Natural killer cell (primary cell): ENCODE data around the gene TMX4. TPM values are rescaled to one million over a fixed set of nuclear protein-coding genes. Genes with fewer than 3 reads are reported as not detected.
A peak's percentile ranks its signal among the peaks of the same experiment; 100 is the strongest.

Experiments
- ATAC-seq, 3 donors: fragments of 150-1000 bp in 2 of 3; fragments of 200-7000 bp in 1 of 3; cut with Tn5 transposase; 1 replicate in 1 of 3; 2 replicates in 2 of 3; pipeline ENCODE4 v1.10.0; 2021; ENCODE audit warnings: mild to moderate bottlenecking in 2 of 3, moderate library complexity in 2 of 3
- DNase-seq, 2 donors: peaks; one replicate each; pipeline versions ENCODE4 v3.0.0 to v3.0.0-alpha.2; 2013 to 2021; ENCODE audit warnings: mixed read lengths in 1 of 2
- H3K27ac ChIP-seq: one replicate; pipeline ENCODE4 v1.5.1; 2013; ENCODE audit warnings: mild to moderate bottlenecking, low read length
- H3K27me3 ChIP-seq: one replicate; pipeline ENCODE4 v1.6.1; 2013; ENCODE audit warnings: low read length; ENCODE audit not compliant: control insufficient read depth, insufficient read depth
- H3K36me3 ChIP-seq: one replicate; pipeline ENCODE4 v1.6.1; 2013; ENCODE audit warnings: low read length; ENCODE audit not compliant: control insufficient read depth, insufficient read depth
- H3K4me1 ChIP-seq: one replicate; pipeline ENCODE4 v1.6.1; 2013; ENCODE audit warnings: low read length; ENCODE audit not compliant: control insufficient read depth, insufficient read depth
- H3K4me3 ChIP-seq: one replicate; pipeline ENCODE4 v1.5.1; 2013; ENCODE audit warnings: low read length
- H3K9me3 ChIP-seq: one replicate; pipeline ENCODE4 v1.6.1; 2013; ENCODE audit warnings: low read length; ENCODE audit not compliant: control insufficient read depth, insufficient read depth
- H3K27ac Mint-ChIP-seq, 2 donors: one replicate each; pipeline ENCODE4 v1.8.0; 2022; ENCODE audit warnings: mild to moderate bottlenecking in 2 of 2, mixed read lengths in 2 of 2, moderate library complexity in 1 of 2
- H3K27me3 Mint-ChIP-seq, 2 donors: one replicate each; pipeline ENCODE4 v1.8.0; 2022; ENCODE audit warnings: low read depth in 2 of 2, mixed read lengths in 2 of 2
- H3K36me3 Mint-ChIP-seq: one replicate; pipeline ENCODE4 v1.8.0; 2022; ENCODE audit warnings: mixed read lengths
- H3K4me1 Mint-ChIP-seq, 2 donors: one replicate each; pipeline ENCODE4 v1.8.0; 2022; ENCODE audit warnings: mixed read lengths in 2 of 2
- H3K4me3 Mint-ChIP-seq: one replicate; pipeline ENCODE4 v1.8.0; 2022; ENCODE audit warnings: mild to moderate bottlenecking, moderate library complexity, mixed read lengths
- H3K9me3 Mint-ChIP-seq, 2 donors: one replicate each; pipeline ENCODE4 v1.8.0; 2022; ENCODE audit warnings: mixed read lengths in 2 of 2
- WGBS: methylation state at CpG from one replicate; pipeline ENCODE4 v1.1.7; 2013; ENCODE audit warnings: missing lambda C conversion rate; ENCODE audit not compliant: insufficient coverage; 5-methylcytosine and 5-hydroxymethylcytosine counted together
- intact Hi-C: fragments of 100-400 bp; cut with micrococcal nuclease; formaldehyde crosslinking; loops from one replicate; pipeline ENCODE4 v1.14.2; 2022
- total RNA-seq, 4 donors: library from RNA; stranded (reverse); fragments of 120-200 nt in 1 of 4; gene quantifications; one replicate each; pipeline versions ENCODE4 v1.2.3 to v1.2.4, GENCODE V29; 2013 to 2022
- TF ChIP-seq, protein P1 (sequence below): fragments of 200-600 bp; IDR thresholded peaks from one replicate; pipeline ENCODE4 v1.8.0; 2022; ENCODE audit warnings: antibody characterized with exemption

TMX4 gene
- total RNA-seq, 3 donors from 2014 or later (not counting 1 experiment from before 2014, with no cell fraction given), result 94.4 to 97.9 (median 94.5) TPM

DNA sequence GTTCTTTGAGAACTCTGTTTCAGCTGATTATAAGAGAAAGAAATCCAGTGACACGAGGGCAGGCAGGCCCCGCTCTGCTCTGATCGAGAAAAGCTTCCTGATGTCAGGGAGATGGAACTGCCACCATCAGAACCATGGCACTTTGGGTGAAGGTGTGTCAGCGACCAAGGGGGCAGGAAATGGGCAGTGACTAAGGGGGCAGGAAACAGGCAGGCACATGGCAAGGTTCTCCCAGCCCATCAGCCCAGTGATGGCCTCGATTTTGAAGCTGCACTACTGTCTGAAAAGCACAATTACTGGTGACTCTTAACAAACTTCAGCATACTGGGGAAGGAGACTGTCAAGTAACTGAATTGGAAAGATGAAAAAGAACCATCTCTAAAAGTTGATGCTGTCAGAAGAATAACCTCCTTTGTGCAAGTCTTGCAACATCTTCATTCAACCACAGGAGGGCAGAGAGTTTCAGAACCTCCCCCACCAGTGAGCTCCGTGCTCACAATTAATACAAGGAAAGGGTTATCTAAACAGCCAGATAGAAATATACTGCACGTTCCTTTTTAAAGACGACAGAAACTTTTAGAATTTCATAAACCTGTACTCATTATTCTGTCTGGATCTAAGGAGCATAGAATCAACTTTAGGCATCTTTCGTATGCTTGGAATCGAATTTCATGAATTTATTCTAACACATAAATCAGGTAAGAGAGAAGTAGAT lies 39.1 kb downstream of the TMX4 start:
- ATAC-seq (peak; percentile 56 to 69 (median 62)), DNase-seq (peak in 1 of 2 donors; percentile 35)
- Histone ChIP-seq H3K27me3 (no peaks in the 10 kb centered on the region), H3K27ac (no peak overlapping the region), H3K4me3 (no peak overlapping the region), H3K9me3 (no peaks in the 10 kb centered on the region), H3K4me1 (peaks cover 4% of the 10 kb centered on the region), H3K36me3 (peaks cover 30% of the 10 kb centered on the region)
- 55% methylated on average over 8 of the region's 10 CpGs for WGBS
- peaks cover 8% of the 10 kb centered on the region for H3K36me3 Mint-ChIP-seq
- H3K27me3 Mint-ChIP-seq, result no peaks in the 10 kb centered on the region
- H3K27ac Mint-ChIP-seq, result peak overlapping the region; percentile 0 to 62
- intact Hi-C loops, result loop anchor here (2.0 kb wide), 1 partner anchor 738 kb away; no protein-coding TSS in a partner anchor
- TF ChIP-seq, protein P1, sequence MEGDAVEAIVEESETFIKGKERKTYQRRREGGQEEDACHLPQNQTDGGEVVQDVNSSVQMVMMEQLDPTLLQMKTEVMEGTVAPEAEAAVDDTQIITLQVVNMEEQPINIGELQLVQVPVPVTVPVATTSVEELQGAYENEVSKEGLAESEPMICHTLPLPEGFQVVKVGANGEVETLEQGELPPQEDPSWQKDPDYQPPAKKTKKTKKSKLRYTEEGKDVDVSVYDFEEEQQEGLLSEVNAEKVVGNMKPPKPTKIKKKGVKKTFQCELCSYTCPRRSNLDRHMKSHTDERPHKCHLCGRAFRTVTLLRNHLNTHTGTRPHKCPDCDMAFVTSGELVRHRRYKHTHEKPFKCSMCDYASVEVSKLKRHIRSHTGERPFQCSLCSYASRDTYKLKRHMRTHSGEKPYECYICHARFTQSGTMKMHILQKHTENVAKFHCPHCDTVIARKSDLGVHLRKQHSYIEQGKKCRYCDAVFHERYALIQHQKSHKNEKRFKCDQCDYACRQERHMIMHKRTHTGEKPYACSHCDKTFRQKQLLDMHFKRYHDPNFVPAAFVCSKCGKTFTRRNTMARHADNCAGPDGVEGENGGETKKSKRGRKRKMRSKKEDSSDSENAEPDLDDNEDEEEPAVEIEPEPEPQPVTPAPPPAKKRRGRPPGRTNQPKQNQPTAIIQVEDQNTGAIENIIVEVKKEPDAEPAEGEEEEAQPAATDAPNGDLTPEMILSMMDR, result no peak
- H3K4me3 Mint-ChIP-seq, result no peak overlapping the region
- H3K9me3 Mint-ChIP-seq, result no peaks in the 10 kb centered on the region
- H3K4me1 Mint-ChIP-seq, result peaks cover 10 to 13% of the 10 kb centered on the region in 2 donors

DNA sequence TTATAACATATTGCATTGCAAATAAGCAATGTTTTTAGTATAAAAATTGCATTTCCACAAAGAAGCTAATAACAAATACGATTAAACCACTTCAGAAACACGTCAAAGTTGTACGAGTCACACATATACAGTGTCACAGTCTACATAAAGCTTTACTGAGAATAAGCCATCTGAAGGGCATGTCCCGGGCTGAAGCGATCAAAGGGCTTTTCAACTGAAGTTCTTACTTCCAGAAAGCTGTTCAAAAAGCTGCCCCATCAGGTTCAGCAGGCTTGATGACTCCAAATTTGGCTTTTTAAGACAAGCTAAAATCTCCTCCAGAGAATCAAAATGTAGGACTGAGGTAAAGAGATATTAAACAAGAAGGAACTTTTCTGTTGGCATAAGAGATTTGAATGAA lies 41.9 kb downstream of the TMX4 start:
- H3K4me3 Mint-ChIP-seq, result no peak overlapping the region
- H3K27ac ChIP-seq, result no peak overlapping the region
- peaks cover 10 to 13% of the 10 kb centered on the region in 2 donors for H3K4me1 Mint-ChIP-seq
- intact Hi-C loops, result no loop called here
- peak overlapping the region in 1 of 2 donors; percentile 16 for H3K27ac Mint-ChIP-seq
- WGBS, result 98% methylated on average over 5 of the region's 5 CpGs
- TF ChIP-seq, protein P1, result no peak
- H3K36me3 Mint-ChIP-seq, result peaks cover 7% of the 10 kb centered on the region
- H3K36me3 ChIP-seq, result peaks cover 25% of the 10 kb centered on the region
- peaks cover 4% of the 10 kb centered on the region for H3K4me1 ChIP-seq
- DNase-seq, result no peak
- H3K9me3 Mint-ChIP-seq, result no peaks in the 10 kb centered on the region
- H3K9me3 ChIP-seq, result no peaks in the 10 kb centered on the region
- H3K27me3 Mint-ChIP-seq, result no peaks in the 10 kb centered on the region
- no peak for ATAC-seq
- H3K4me3 ChIP-seq, result no peak overlapping the region
- H3K27me3 ChIP-seq, result no peaks in the 10 kb centered on the region

DNA sequence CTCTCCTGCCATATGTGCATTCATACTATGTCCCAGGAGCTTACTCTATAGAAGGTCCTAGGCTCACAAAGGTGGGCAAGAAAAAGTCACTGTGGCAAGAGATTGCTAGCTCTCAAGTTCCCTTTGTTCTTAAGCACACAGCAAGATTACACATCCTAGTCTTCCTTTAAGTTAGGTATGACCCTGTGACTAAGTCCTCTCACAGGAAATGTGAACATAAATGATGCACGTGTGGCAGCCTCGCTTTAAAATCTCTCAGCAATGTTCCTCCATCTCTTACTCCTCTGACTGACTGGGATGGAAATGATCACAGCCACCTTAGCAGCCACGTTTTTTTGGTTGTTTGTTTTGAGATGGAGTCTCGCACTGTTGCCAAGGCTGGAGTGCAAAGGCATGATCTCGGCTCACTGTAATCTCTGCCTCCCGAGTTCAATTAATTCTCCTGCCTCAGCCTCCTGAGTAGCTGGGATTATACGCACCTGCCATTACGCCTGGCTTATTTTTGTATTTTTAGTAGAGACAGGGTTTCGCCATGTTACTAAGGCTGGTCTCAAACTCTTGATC lies 43.6 kb downstream of the TMX4 start:
- 82% methylated on average over 9 of the region's 9 CpGs for WGBS
- no peak overlapping the region for H3K4me3 Mint-ChIP-seq
- no peaks in the 10 kb centered on the region for H3K27me3 Mint-ChIP-seq
- H3K9me3 Mint-ChIP-seq, result no peaks in the 10 kb centered on the region
- H3K36me3 ChIP-seq, result peaks cover 8% of the 10 kb centered on the region
- DNase-seq, result no peak
- H3K36me3 Mint-ChIP-seq, result no peaks in the 10 kb centered on the region
- H3K27ac ChIP-seq, result no peak overlapping the region
- H3K27ac Mint-ChIP-seq, result no peak overlapping the region
- H3K27me3 ChIP-seq, result no peaks in the 10 kb centered on the region
- no peaks in the 10 kb centered on the region for H3K9me3 ChIP-seq
- peaks cover 4% of the 10 kb centered on the region for H3K4me1 ChIP-seq
- peaks cover 9% of the 10 kb centered on the region in 2 donors for H3K4me1 Mint-ChIP-seq
- intact Hi-C loops, result no loop called here
- no peak for ATAC-seq
- no peak overlapping the region for H3K4me3 ChIP-seq
- TF ChIP-seq, protein P1, result no peak
